ENCODE measurements around the gene TAF3.
"Not testable (repeated sequence)": the region's sequence is repeated elsewhere in the genome, so short reads cannot be mapped to it uniquely, and the experiment has no call there.

The TAF3 gene, protein sequence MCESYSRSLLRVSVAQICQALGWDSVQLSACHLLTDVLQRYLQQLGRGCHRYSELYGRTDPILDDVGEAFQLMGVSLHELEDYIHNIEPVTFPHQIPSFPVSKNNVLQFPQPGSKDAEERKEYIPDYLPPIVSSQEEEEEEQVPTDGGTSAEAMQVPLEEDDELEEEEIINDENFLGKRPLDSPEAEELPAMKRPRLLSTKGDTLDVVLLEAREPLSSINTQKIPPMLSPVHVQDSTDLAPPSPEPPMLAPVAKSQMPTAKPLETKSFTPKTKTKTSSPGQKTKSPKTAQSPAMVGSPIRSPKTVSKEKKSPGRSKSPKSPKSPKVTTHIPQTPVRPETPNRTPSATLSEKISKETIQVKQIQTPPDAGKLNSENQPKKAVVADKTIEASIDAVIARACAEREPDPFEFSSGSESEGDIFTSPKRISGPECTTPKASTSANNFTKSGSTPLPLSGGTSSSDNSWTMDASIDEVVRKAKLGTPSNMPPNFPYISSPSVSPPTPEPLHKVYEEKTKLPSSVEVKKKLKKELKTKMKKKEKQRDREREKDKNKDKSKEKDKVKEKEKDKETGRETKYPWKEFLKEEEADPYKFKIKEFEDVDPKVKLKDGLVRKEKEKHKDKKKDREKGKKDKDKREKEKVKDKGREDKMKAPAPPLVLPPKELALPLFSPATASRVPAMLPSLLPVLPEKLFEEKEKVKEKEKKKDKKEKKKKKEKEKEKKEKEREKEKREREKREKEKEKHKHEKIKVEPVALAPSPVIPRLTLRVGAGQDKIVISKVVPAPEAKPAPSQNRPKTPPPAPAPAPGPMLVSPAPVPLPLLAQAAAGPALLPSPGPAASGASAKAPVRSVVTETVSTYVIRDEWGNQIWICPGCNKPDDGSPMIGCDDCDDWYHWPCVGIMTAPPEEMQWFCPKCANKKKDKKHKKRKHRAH

DNA sequence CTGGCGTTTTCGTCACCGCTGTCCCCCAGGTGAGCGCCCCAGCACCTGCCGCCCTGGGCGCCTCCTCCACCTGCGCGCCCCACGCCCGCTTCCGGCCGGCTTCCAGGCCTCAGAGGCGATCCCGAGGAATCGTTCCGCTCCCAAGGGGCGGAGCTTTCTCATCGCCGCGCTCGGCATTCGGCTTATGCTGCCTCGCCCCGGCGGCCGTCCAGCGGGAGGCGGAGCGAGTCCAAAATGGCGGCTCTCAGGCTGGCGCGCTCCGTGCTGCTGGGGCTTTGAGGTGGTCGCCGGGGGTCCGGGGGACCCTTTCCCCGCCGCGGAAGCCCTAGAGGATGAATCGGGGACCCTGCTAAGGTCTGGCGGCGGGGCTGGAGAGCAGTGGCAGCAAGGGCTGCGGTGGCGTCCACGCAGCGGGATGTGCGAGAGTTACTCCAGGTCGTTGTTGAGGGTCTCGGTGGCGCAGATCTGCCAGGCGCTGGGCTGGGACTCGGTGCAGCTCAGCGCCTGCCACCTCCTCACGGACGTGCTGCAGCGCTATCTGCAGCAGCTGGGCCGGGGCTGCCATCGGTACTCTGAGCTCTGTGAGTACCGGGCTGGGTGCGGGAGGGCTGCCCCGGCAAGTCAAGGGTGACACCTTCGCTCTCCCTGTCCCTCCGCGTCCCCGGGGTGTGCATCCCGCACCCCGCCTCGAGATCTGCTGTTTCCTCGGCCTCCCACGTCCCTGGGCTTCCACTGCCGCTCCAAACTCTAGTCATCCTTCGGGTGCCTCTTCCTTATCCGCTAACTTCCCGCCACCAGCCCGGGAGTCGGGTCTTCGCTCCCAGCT, at the start of gene TAF3:
Gene TAF3 (plus strand): TSS at position 211 of the 826 bp plus-strand sequence. CDS start 205 bp downstream, at position 416.
- H3K36me3 ChIP-seq (ENCODE audit: control insufficient read depth in 1 of 2, insufficient read depth in 2 of 2, low read length in 2 of 2), result no peaks in the 10 kb centered on the region
- H3K27me3 ChIP-seq (ENCODE audit: low read depth, low read length), result no peaks in the 10 kb centered on the region
- no peaks in the 10 kb centered on the region for H3K9me3 ChIP-seq (ENCODE audit: control insufficient read depth in 1 of 2, low read length in 2 of 2)
- peaks cover 12 to 16% of the 10 kb centered on the region in 2 donors for H3K4me1 ChIP-seq (ENCODE audit: control insufficient read depth in 1 of 2, insufficient read depth in 2 of 2, low read length in 2 of 2)
- peak within 1 kb of the TSS; percentile 95 to 100 for H3K4me3 ChIP-seq (ENCODE audit: low read depth in 1 of 2, low read length in 2 of 2)
- H3K27ac ChIP-seq (ENCODE audit: low read length), result peak within 1 kb of the TSS; percentile 3

DNA sequence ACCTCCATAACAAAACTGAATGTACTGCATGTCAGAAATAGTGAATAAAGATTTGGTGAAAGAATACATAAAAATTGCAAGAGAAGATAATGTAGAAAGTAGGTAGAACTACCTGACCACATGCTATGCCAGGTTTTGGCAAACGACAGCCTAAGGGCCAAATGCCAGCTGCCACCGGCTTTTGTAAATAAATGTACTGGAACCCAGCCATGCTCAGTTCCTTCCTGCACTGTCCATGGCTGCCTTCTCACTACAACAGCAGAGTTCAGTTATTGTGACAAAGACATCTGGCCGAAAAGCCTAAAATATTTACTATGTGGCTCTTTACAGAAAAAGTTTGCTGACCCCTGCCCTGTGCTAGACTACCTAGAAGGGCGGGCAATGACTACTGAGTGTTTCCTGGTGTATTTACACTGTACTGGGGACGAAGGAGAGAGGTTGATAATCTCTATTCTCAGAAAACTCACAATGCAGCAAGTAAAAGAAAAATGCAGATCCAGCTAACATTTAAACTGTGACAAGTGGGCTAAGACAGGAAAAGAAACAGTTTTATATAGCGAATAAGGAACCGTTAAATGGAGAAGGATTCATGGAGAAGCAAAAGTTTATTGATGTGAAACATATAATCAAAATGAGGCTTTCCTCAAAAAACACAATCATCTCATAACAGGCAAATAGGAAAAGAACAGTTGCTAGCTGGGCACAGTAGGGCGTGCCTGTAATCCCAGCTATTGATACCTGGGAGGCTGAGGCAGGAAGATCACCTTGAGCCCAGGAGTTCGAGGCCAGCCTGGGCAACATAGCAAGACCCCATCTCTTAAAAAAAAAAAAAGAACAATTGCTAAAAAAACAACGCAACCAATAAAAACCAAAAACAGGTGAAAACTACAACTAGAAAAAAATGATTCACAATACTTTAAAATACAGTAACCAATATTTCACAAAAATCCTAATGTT, 44.2 kb upstream of the TAF3 start:
- H3K9me3 ChIP-seq (ENCODE audit: control insufficient read depth in 1 of 2, low read length in 2 of 2), result no peaks in the 10 kb centered on the region
- no peak overlapping the region for H3K27ac ChIP-seq (ENCODE audit: low read length)
- peaks cover 32 to 58% of the 10 kb centered on the region in 2 donors for H3K36me3 ChIP-seq (ENCODE audit: control insufficient read depth in 1 of 2, insufficient read depth in 2 of 2, low read length in 2 of 2)
- H3K4me1 ChIP-seq (ENCODE audit: control insufficient read depth in 1 of 2, insufficient read depth in 2 of 2, low read length in 2 of 2), result no peaks in the 10 kb centered on the region
- no peak overlapping the region for H3K4me3 ChIP-seq (ENCODE audit: low read depth in 1 of 2, low read length in 2 of 2)
- H3K27me3 ChIP-seq (ENCODE audit: low read depth, low read length), result no peaks in the 10 kb centered on the region

DNA sequence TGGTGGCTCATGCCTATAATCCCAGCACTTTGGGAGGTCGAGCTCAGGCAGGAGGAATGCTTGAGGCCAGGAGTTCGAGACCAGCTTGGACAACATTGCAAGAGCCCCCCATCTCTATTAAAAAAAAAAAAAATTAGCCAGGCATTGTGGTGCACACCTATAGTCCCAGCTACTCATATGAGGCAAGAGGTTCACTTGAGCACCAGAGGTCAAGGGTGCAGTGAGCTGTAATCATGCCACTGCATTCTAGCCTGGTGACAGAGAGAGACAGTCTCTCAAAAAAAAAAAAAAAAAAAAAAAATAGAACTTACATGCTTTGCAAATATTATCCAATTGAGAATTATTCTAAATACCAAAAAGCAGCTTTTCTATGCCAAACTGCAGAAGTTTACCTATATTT, 41.5 kb upstream of the TAF3 start:
- no peaks in the 10 kb centered on the region for H3K4me1 ChIP-seq (ENCODE audit: control insufficient read depth in 1 of 2, insufficient read depth in 2 of 2, low read length in 2 of 2)
- no peak overlapping the region for H3K27ac ChIP-seq (ENCODE audit: low read length)
- peaks cover 30 to 60% of the 10 kb centered on the region in 2 donors for H3K36me3 ChIP-seq (ENCODE audit: control insufficient read depth in 1 of 2, insufficient read depth in 2 of 2, low read length in 2 of 2)
- H3K27me3 ChIP-seq (ENCODE audit: low read depth, low read length), result no peaks in the 10 kb centered on the region
- no peak overlapping the region for H3K4me3 ChIP-seq (ENCODE audit: low read depth in 1 of 2, low read length in 2 of 2)
- no peaks in the 10 kb centered on the region for H3K9me3 ChIP-seq (ENCODE audit: control insufficient read depth in 1 of 2, low read length in 2 of 2)

DNA sequence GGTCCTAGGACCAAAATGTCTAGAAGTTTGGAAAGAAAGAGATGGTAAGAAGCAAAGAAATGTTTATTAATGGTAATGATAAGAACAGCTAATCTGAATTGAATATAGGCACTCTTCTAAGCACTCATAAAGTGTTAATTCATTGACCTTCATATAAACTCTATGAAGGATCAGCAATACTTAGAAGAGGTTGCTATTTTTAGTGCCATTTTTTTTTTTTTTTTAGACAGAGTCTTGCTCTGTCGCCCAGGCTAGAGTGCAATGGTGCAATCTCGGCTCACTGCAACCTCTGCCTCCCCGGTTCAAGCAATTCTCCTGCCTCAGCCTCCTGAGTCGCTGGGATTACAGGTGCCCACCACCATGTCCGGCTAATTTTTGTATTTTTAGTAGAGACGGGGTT, 36.1 kb upstream of the TAF3 start:
- not testable (repeated sequence) for H3K27me3 ChIP-seq (ENCODE audit: low read depth, low read length); H3K27ac ChIP-seq (ENCODE audit: low read length)

DNA sequence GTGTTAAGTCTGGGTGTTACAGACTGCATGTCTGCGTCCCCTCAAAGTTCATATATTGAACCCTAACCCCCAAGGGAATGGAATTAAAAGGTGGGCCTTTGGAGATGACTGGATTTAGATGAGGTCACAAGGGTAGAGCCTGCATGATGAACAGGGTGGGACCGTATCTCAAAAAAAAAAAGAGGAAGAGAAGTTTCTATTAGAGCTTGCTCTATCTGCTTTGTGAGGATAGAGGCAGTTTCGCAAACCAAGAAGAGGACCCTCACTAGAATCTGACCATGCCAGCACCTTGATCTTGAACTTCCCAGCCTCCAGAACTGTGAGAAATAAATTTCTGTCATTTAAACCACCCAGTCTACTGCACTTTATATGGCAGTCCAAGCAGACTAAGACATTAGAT, 31.9 kb upstream of the TAF3 start:
- no peaks in the 10 kb centered on the region for H3K27me3 ChIP-seq (ENCODE audit: low read depth, low read length)
- peak overlapping the region; percentile 87 to 97 for H3K4me3 ChIP-seq (ENCODE audit: low read depth in 1 of 2, low read length in 2 of 2)
- H3K9me3 ChIP-seq (ENCODE audit: control insufficient read depth in 1 of 2, low read length in 2 of 2), result no peaks in the 10 kb centered on the region
- H3K36me3 ChIP-seq (ENCODE audit: control insufficient read depth in 1 of 2, insufficient read depth in 2 of 2, low read length in 2 of 2), result no peaks in the 10 kb centered on the region
- no peak overlapping the region for H3K27ac ChIP-seq (ENCODE audit: low read length)
- H3K4me1 ChIP-seq (ENCODE audit: control insufficient read depth in 1 of 2, insufficient read depth in 2 of 2, low read length in 2 of 2), result peaks cover 7 to 34% of the 10 kb centered on the region in 2 donors

More for the DNA sequence above, 36.1 kb upstream of the TAF3 start:
- Histone ChIP-seq H3K4me1 (ENCODE audit: control insufficient read depth in 1 of 2, insufficient read depth in 2 of 2, low read length in 2 of 2) (peaks cover 0 to 13% of the 10 kb centered on the region in 2 donors), H3K36me3 (ENCODE audit: control insufficient read depth in 1 of 2, insufficient read depth in 2 of 2, low read length in 2 of 2) (peaks cover 15 to 34% of the 10 kb centered on the region in 2 donors)
- not testable (repeated sequence) for H3K4me3 ChIP-seq (ENCODE audit: low read depth in 1 of 2, low read length in 2 of 2); H3K9me3 ChIP-seq (ENCODE audit: control insufficient read depth in 1 of 2, low read length in 2 of 2)

DNA sequence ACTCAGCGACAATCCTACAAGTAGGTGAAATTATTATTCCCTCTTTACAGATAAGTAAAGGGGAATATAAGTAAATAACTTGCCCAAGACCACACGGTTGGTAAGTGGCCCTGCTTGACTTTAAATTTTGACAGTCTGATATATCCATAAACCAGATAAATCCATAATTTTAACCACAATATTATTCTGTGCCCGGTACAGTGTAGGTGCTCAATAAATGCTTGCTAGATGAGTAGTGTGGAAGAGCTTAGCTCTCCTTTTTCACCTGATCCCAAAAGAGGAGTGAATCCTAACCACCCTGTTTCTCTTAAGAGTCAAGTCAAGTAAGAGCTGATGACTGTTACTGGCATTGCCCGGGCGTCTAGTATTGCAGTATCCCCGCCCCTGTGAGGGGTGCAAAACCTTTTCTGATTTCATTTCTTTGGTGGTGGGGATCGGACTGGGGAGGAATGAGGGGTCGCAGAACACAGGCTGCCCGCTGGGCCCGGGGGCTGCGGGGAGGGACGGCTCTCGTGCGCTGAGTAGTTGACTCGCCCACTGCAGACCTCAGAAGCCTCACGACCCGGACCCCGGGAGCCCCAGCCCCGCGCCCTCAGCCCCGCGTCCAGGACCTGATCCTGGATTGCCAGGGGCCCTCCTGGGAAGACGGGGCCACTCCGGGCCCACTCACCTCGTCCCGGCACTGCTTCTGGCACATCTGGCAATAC, 31.0 kb upstream of the TAF3 start:
- peaks cover 7 to 39% of the 10 kb centered on the region in 2 donors for H3K4me1 ChIP-seq (ENCODE audit: control insufficient read depth in 1 of 2, insufficient read depth in 2 of 2, low read length in 2 of 2)
- H3K27me3 ChIP-seq (ENCODE audit: low read depth, low read length), result no peaks in the 10 kb centered on the region
- H3K9me3 ChIP-seq (ENCODE audit: control insufficient read depth in 1 of 2, low read length in 2 of 2), result no peaks in the 10 kb centered on the region
- peak overlapping the region; percentile 67 for H3K27ac ChIP-seq (ENCODE audit: low read length)
- peak overlapping the region; percentile 87 to 97 for H3K4me3 ChIP-seq (ENCODE audit: low read depth in 1 of 2, low read length in 2 of 2)
- no peaks in the 10 kb centered on the region for H3K36me3 ChIP-seq (ENCODE audit: control insufficient read depth in 1 of 2, insufficient read depth in 2 of 2, low read length in 2 of 2)

DNA sequence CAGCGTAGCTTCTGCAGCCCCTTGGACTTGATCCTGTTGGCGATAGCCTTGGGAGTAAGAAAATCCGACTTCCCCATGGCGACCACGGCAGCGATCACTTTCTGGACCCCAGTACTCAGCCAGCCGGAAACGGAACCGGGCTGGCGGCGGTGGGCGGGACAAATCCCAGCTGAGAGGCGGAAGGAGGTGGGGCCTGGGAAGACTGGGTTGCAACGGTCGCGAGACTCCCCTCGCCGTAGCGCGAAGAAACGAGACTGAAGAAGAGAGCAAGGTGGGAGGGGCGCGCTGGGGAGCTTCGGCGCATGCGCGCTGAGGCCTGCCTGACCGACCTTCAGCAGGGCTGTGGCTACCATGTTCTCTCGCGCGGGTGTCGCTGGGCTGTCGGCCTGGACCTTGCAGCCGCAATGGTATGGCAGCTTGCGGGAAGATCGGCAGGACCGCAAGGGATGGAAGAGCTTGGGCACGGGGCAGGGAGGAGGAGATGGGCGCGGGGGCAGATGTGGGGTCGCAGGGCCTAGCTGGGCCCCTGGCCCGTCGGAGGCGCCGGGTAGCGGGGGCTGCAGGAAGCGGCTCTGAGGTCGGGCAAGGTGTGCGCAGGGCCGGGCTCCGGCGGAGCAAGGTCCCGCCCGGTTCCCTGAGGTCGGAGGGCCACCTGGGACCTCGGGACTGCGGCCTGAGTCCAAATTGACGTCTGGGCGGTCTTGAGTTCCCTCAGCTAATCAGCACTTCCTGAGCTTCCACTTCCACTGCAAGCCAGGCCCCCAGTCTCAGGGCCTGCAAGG, 30.3 kb upstream of the TAF3 start, which contains the start of the genes ATP5F1C and KIN:
Gene ATP5F1C (plus strand): TSS at position 321 of the 782 bp plus-strand sequence. CDS start 31 bp downstream, at position 352.
Gene KIN (minus strand): TSS at position 137 of the 782 bp plus-strand sequence. CDS start 60 bp downstream, at position 77.
- peaks cover 7 to 46% of the 10 kb centered on the region in 2 donors for H3K4me1 ChIP-seq (ENCODE audit: control insufficient read depth in 1 of 2, insufficient read depth in 2 of 2, low read length in 2 of 2)
- H3K9me3 ChIP-seq (ENCODE audit: control insufficient read depth in 1 of 2, low read length in 2 of 2), result no peaks in the 10 kb centered on the region
- H3K4me3 ChIP-seq (ENCODE audit: low read depth in 1 of 2, low read length in 2 of 2), result peak within 1 kb of the TSS; percentile 87 to 97
- no peaks in the 10 kb centered on the region for H3K27me3 ChIP-seq (ENCODE audit: low read depth, low read length)
- H3K27ac ChIP-seq (ENCODE audit: low read length), result peak within 1 kb of the TSS; percentile 86
- no peaks in the 10 kb centered on the region for H3K36me3 ChIP-seq (ENCODE audit: control insufficient read depth in 1 of 2, insufficient read depth in 2 of 2, low read length in 2 of 2)

DNA sequence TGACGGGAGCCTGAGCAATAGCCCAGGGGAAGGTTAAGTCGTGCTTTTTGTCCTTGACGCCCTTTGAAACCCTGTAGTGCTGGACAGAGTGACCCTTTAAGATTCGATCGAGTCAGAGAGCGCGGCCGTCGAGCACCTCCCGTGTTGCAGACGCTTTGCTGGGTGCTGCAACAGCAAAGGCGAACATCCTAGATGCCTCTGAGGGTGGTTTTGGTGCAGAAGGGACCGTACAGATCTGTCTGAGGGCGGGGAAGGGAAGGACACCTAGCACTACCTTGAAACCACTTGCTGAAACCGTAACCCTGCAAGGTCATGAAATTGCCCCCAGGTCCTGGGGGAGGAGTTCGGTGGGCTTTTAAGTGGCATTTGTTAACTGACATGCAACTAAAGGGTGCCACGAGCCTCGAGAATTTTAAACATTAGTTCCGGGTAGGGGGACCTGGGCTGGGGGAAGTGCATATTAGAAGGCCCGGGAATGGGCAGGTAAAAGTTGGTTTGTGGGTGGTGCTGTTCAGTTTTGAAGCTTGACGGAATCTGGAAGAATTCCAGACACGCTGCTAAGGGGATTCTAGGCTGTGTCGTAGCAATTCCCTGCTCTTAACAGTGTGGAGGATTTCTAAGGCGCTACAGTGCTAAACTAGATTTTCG, 29.5 kb upstream of the TAF3 start:
- Histone ChIP-seq H3K27me3 (ENCODE audit: low read depth, low read length) (no peaks in the 10 kb centered on the region), H3K27ac (ENCODE audit: low read length) (peak overlapping the region; percentile 86), H3K4me1 (ENCODE audit: control insufficient read depth in 1 of 2, insufficient read depth in 2 of 2, low read length in 2 of 2) (peaks cover 7 to 50% of the 10 kb centered on the region in 2 donors), H3K9me3 (ENCODE audit: control insufficient read depth in 1 of 2, low read length in 2 of 2) (no peaks in the 10 kb centered on the region), H3K36me3 (ENCODE audit: control insufficient read depth in 1 of 2, insufficient read depth in 2 of 2, low read length in 2 of 2) (no peaks in the 10 kb centered on the region), H3K4me3 (ENCODE audit: low read depth in 1 of 2, low read length in 2 of 2) (peak overlapping the region; percentile 87 to 97)

DNA sequence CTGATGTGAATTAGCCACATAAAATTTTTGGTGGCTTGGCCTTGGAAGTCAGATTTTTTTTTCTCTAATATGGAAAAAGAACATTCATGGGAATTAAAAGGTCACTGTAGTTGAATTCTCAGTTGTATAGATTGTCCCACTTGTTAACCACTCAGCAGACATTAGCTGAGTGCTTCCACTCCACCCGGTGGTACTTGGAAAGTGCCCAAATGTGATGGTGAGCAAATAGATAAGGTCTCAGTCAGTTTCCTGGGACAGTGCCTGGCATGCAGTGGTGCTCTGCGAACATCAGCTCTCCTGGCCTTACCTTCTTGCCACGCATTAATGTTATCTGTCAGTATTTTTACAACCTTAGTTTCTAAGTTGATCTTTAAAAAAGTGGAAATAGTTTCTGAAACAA, 28.9 kb upstream of the TAF3 start:
- Histone ChIP-seq H3K36me3 (ENCODE audit: control insufficient read depth in 1 of 2, insufficient read depth in 2 of 2, low read length in 2 of 2) (no peaks in the 10 kb centered on the region), H3K9me3 (ENCODE audit: control insufficient read depth in 1 of 2, low read length in 2 of 2) (no peaks in the 10 kb centered on the region), H3K27me3 (ENCODE audit: low read depth, low read length) (no peaks in the 10 kb centered on the region), H3K4me1 (ENCODE audit: control insufficient read depth in 1 of 2, insufficient read depth in 2 of 2, low read length in 2 of 2) (peaks cover 7 to 52% of the 10 kb centered on the region in 2 donors), H3K27ac (ENCODE audit: low read length) (peak overlapping the region; percentile 86), H3K4me3 (ENCODE audit: low read depth in 1 of 2, low read length in 2 of 2) (peak overlapping the region; percentile 87 to 97)
